Activated CD4-positive, CD25-positive, alpha-beta regulatory T cell (primary cell): Measurements from ENCODE around the gene ACTN1.

Source experiments
- DNase-seq, 4 experiments: peaks; one replicate each; lab custom pipeline; 2025; lab: John Stamatoyannopoulos, UW

The ACTN1 gene

GRCh38 chr14:68936476-68936875, 42.6 kb downstream of the ACTN1 start:
- no peak for DNase-seq

- DNase-seq, result no peak
These were observed 43.3 kb downstream of the ACTN1 start for GRCh38 chr14:68935761-68936214.

- DNase-seq, result no peak
These were observed 45.0 kb downstream of the ACTN1 start for GRCh38 chr14:68934066-68934465.

GRCh38 chr14:68932686-68933085, 46.4 kb downstream of the ACTN1 start:
- DNase-seq, result no peak

GRCh38 chr14:68932231-68932630, 46.9 kb downstream of the ACTN1 start:
- no peak for DNase-seq

GRCh38 chr14:68931474-68932051, 47.5 kb downstream of the ACTN1 start:
- no peak for DNase-seq

GRCh38 chr14:68931063-68931462, 48.0 kb downstream of the ACTN1 start:
- no peak for DNase-seq

GRCh38 chr14:68929623-68930307, 49.3 kb downstream of the ACTN1 start:
- no peak for DNase-seq

GRCh38 chr14:68928770-68929550, 50.1 kb downstream of the ACTN1 start:
- no peak for DNase-seq

GRCh38 chr14:68927956-68928675, 51.0 kb downstream of the ACTN1 start:
- DNase-seq, result no peak

- DNase-seq, result no peak
These were observed 52.0 kb downstream of the ACTN1 start for GRCh38 chr14:68927089-68927488.

GRCh38 chr14:68926236-68926635, 52.9 kb downstream of the ACTN1 start:
- DNase-seq, result no peak

- no peak for DNase-seq
These were observed 53.7 kb downstream of the ACTN1 start for GRCh38 chr14:68925373-68925772.

- no peak for DNase-seq
These were observed 54.6 kb downstream of the ACTN1 start for GRCh38 chr14:68924186-68925158.

- DNase-seq, result no peak
These were observed 56.2 kb downstream of the ACTN1 start for GRCh38 chr14:68922886-68923285.

- no peak for DNase-seq
These were observed 56.9 kb downstream of the ACTN1 start for GRCh38 chr14:68922201-68922621.

- no peak for DNase-seq
These were observed 57.4 kb downstream of the ACTN1 start for GRCh38 chr14:68921666-68922065.

GRCh38 chr14:68921049-68921448, 58.1 kb downstream of the ACTN1 start:
- no peak for DNase-seq

- DNase-seq, result no peak
These were observed 59.8 kb downstream of the ACTN1 start for GRCh38 chr14:68919129-68919927.

GRCh38 chr14:68918612-68919011, 60.5 kb downstream of the ACTN1 start:
- no peak for DNase-seq
